AG10803 (cell line): ENCODE results near the gene SLC2A5.

ENCODE experiments used
- DNase-seq: peaks from one replicate; pipeline ENCODE4 v3.0.0; 2010; ENCODE audit warnings: low read depth
- H3K4me3 ChIP-seq: 2 replicates; pipeline ENCODE4 v1.5.1; 2011; ENCODE audit warnings: mild to moderate bottlenecking, low read length, control low read depth
- CTCF ChIP-seq: conservative IDR thresholded peaks from 2 replicates; pipeline ENCODE4 v1.5.1; 2011; ENCODE audit warnings: mild to moderate bottlenecking, low read length, control low read depth, inconsistent platforms

The SLC2A5 gene

GRCh38 chr1:9040659-9041030, 28.8 kb downstream of the SLC2A5 start:
- no peak overlapping the region for H3K4me3 ChIP-seq

GRCh38 chr1:9039761-9040658, 29.4 kb downstream of the SLC2A5 start:
- DNase-seq = no peak
- no peak overlapping the region for H3K4me3 ChIP-seq
- TF ChIP-seq CTCF = no peak

More at GRCh38 chr1:9040659-9041030, 28.8 kb downstream of the SLC2A5 start:
- TF ChIP-seq CTCF = no peak
- DNase-seq = no peak

GRCh38 chr1:9038881-9039760, 30.3 kb downstream of the SLC2A5 start:
- no peak for DNase-seq
- TF ChIP-seq CTCF = no peak
- no peak overlapping the region for H3K4me3 ChIP-seq

GRCh38 chr1:9038338-9038650, 31.1 kb downstream of the SLC2A5 start:
- no peak overlapping the region for H3K4me3 ChIP-seq
- no peak for DNase-seq

GRCh38 chr1:9037476-9038337, 31.7 kb downstream of the SLC2A5 start:
- TF ChIP-seq CTCF = no peak
- DNase-seq = no peak
- H3K4me3 ChIP-seq = no peak overlapping the region

More at GRCh38 chr1:9038338-9038650, 31.1 kb downstream of the SLC2A5 start:
- no peak for TF ChIP-seq CTCF

- DNase-seq = no peak
- TF ChIP-seq CTCF = no peak
- H3K4me3 ChIP-seq = no peak overlapping the region
Measured at GRCh38 chr1:9035226-9035625, 34.2 kb downstream of the SLC2A5 start.
